ENCODE data around the gene ZBED3.

Gene ZBED3

DNA sequence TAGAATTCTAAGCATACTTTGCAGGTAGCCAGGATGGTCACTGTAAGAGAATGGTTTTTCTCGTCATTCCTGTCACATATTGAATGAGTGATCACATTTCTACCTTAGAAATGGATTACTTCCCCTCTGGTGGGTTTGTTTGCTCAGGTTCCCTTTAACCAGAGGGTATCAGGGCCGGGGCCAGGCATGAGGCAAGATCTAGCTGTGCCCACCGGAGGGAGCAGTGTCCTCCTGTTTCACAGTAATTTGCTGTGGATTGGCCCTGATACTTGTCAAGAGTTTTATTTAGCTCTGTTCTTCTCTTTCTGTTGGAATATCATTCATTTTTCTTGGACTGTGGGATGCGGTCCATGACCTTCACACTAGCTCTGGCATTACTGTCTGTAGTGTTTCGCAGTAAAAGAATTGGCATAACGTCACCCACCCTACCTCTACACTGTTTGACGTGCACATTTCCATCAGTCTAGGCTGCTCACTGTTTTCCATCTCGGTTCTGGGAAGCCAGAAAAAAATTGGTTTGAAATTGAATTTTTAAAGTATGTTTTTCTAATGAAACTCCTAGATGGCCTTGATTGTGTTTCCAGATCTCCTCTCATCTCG, 42.4 kb upstream of the ZBED3 start (continued):
- TF ChIP-seq, protein P1, sequence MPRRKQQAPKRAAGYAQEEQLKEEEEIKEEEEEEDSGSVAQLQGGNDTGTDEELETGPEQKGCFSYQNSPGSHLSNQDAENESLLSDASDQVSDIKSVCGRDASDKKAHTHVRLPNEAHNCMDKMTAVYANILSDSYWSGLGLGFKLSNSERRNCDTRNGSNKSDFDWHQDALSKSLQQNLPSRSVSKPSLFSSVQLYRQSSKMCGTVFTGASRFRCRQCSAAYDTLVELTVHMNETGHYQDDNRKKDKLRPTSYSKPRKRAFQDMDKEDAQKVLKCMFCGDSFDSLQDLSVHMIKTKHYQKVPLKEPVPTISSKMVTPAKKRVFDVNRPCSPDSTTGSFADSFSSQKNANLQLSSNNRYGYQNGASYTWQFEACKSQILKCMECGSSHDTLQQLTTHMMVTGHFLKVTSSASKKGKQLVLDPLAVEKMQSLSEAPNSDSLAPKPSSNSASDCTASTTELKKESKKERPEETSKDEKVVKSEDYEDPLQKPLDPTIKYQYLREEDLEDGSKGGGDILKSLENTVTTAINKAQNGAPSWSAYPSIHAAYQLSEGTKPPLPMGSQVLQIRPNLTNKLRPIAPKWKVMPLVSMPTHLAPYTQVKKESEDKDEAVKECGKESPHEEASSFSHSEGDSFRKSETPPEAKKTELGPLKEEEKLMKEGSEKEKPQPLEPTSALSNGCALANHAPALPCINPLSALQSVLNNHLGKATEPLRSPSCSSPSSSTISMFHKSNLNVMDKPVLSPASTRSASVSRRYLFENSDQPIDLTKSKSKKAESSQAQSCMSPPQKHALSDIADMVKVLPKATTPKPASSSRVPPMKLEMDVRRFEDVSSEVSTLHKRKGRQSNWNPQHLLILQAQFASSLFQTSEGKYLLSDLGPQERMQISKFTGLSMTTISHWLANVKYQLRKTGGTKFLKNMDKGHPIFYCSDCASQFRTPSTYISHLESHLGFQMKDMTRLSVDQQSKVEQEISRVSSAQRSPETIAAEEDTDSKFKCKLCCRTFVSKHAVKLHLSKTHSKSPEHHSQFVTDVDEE (CRISPR knock-in tag; IDR thresholded peaks at IDR 0.05), result no peak
- TF ChIP-seq ZNF70 (CRISPR knock-in tag; IDR thresholded peaks at IDR 0.05), result no peak
- TF ChIP-seq BACH2 (CRISPR knock-in tag; IDR thresholded peaks at IDR 0.05; ENCODE audit: borderline replicate concordance), result no peak
- TF ChIP-seq ZFP3 (CRISPR knock-in tag; IDR thresholded peaks at IDR 0.05), result no peak

DNA sequence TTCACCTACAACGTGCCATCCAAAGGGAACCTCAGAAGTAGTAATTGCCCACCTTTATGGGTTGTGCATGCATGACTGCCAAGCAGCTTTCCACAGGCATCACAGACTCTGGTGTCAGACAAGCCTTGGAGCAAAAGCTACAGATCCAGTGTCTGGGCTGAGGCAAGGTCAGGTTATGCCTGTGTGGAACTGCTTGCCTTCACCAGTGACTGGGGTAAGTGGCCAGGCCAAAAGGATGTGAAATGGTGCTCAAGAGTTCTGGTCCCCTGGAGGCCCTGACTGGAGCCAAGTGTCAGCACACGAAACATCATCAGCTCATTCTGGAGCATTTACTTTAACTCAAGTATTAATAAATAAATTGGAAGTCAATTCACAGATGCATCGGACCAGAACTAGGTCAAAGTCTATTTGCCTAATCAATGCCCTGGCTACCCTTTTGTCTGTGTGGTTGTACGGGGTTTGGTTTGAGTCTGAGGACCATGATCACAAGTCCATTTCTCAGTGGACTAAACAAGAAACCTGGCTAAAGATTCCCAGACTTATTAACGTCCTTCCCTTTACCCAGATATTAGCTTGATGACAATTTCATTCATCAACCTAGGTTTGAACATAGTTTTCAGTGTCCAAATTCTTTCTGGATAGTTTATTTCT, 41.5 kb upstream of the ZBED3 start:
- no peak for ATAC-seq
- TF ChIP-seq ZFP3 (CRISPR knock-in tag; IDR thresholded peaks at IDR 0.05), result no peak
- no peak for TF ChIP-seq ISL1 (CRISPR knock-in tag; IDR thresholded peaks at IDR 0.05)
- no peak for TF ChIP-seq ESRRG (CRISPR knock-in tag; IDR thresholded peaks at IDR 0.05)
- no peak for TF ChIP-seq ZNF8 (CRISPR knock-in tag; IDR thresholded peaks at IDR 0.05)
- no peak for TF ChIP-seq ARNTL (CRISPR knock-in tag; IDR thresholded peaks at IDR 0.05; ENCODE audit: borderline replicate concordance, low read depth)
- no peak for TF ChIP-seq OSR1 (CRISPR knock-in tag; IDR thresholded peaks at IDR 0.05)
- TF ChIP-seq BACH2 (CRISPR knock-in tag; IDR thresholded peaks at IDR 0.05; ENCODE audit: borderline replicate concordance), result no peak
- no peak for TF ChIP-seq ZNF70 (CRISPR knock-in tag; IDR thresholded peaks at IDR 0.05)
- no peak for TF ChIP-seq PPARA (CRISPR knock-in tag; IDR thresholded peaks at IDR 0.05; ENCODE audit: borderline replicate concordance)
- TF ChIP-seq, protein P2, sequence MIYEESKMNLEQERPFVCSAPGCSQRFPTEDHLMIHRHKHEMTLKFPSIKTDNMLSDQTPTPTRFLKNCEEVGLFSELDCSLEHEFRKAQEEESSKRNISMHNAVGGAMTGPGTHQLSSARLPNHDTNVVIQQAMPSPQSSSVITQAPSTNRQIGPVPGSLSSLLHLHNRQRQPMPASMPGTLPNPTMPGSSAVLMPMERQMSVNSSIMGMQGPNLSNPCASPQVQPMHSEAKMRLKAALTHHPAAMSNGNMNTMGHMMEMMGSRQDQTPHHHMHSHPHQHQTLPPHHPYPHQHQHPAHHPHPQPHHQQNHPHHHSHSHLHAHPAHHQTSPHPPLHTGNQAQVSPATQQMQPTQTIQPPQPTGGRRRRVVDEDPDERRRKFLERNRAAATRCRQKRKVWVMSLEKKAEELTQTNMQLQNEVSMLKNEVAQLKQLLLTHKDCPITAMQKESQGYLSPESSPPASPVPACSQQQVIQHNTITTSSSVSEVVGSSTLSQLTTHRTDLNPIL (CRISPR knock-in tag; IDR thresholded peaks at IDR 0.05; ENCODE audit: low read depth), result no peak
- TF ChIP-seq, protein P3, sequence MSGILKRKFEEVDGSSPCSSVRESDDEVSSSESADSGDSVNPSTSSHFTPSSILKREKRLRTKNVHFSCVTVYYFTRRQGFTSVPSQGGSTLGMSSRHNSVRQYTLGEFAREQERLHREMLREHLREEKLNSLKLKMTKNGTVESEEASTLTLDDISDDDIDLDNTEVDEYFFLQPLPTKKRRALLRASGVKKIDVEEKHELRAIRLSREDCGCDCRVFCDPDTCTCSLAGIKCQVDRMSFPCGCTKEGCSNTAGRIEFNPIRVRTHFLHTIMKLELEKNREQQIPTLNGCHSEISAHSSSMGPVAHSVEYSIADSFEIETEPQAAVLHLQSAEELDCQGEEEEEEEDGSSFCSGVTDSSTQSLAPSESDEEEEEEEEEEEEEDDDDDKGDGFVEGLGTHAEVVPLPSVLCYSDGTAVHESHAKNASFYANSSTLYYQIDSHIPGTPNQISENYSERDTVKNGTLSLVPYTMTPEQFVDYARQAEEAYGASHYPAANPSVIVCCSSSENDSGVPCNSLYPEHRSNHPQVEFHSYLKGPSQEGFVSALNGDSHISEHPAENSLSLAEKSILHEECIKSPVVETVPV (CRISPR knock-in tag; IDR thresholded peaks at IDR 0.05), result no peak
- no peak for TF ChIP-seq ZFP30 (CRISPR knock-in tag; IDR thresholded peaks at IDR 0.05)
- TF ChIP-seq ZNF565 (CRISPR knock-in tag; conservative IDR thresholded peaks at IDR 0.05; ENCODE audit: low read depth), result no peak
- TF ChIP-seq CSDC2 (CRISPR knock-in tag; IDR thresholded peaks at IDR 0.05), result no peak
- no peak for TF ChIP-seq TCF4 (CRISPR knock-in tag; IDR thresholded peaks at IDR 0.05; ENCODE audit: borderline replicate concordance)
- no peak for TF ChIP-seq TOX (CRISPR knock-in tag; IDR thresholded peaks at IDR 0.05; ENCODE audit: borderline replicate concordance)

DNA sequence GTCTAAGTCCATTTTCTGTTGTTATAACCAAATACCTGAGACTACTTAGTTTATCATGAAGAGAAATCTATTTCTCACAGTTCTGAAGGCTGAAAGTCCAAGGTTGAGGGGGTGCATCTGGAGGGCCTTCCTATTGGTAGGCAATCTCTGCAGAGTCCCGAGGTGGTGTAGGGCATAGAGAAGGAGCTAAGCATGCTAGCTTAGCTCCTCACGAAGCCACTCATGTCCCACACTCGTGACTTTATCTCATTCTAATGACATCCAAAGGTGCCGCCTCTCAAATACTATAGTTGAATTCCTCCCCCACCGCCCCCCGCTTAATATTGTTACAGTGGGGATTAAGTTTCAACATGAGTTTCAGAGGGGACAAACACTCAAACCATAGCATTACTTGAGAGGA, 36.0 kb upstream of the ZBED3 start:
- TF ChIP-seq, protein P1 (CRISPR knock-in tag; IDR thresholded peaks at IDR 0.05), result no peak
- no peak for TF ChIP-seq ESRRG (CRISPR knock-in tag; IDR thresholded peaks at IDR 0.05)
- no peak for TF ChIP-seq OSR1 (CRISPR knock-in tag; IDR thresholded peaks at IDR 0.05)
- TF ChIP-seq RARB (CRISPR knock-in tag; IDR thresholded peaks at IDR 0.05), result no peak
- no peak for ATAC-seq

DNA sequence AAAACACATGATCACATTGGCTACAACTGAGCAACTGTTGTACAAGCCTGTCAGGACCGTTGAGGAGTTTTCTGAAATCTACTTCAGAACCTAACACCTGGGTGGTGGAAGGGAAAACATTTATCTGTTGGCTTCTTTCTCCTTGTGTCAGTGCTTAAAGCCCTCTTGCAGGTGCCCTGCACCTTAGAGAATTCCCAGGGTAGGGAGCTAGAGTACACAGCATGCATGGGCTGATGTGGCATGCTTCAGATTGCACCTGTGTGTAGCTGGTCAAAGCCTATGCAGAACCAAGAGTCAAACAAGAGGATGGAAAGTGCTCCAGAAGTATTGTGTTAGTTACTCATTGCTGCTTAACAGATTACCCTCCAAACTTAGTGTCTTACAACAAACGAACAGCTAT, 33.6 kb upstream of the ZBED3 start:
- ATAC-seq, result no peak
- TF ChIP-seq ZNF8 (CRISPR knock-in tag; IDR thresholded peaks at IDR 0.05), result no peak
- TF ChIP-seq BACH2 (CRISPR knock-in tag; IDR thresholded peaks at IDR 0.05; ENCODE audit: borderline replicate concordance), result no peak
- no peak for TF ChIP-seq OSR1 (CRISPR knock-in tag; IDR thresholded peaks at IDR 0.05)
- TF ChIP-seq ARNTL (CRISPR knock-in tag; IDR thresholded peaks at IDR 0.05; ENCODE audit: borderline replicate concordance, low read depth), result no peak
- TF ChIP-seq, protein P1 (CRISPR knock-in tag; IDR thresholded peaks at IDR 0.05), result no peak
- TF ChIP-seq, protein P4, sequence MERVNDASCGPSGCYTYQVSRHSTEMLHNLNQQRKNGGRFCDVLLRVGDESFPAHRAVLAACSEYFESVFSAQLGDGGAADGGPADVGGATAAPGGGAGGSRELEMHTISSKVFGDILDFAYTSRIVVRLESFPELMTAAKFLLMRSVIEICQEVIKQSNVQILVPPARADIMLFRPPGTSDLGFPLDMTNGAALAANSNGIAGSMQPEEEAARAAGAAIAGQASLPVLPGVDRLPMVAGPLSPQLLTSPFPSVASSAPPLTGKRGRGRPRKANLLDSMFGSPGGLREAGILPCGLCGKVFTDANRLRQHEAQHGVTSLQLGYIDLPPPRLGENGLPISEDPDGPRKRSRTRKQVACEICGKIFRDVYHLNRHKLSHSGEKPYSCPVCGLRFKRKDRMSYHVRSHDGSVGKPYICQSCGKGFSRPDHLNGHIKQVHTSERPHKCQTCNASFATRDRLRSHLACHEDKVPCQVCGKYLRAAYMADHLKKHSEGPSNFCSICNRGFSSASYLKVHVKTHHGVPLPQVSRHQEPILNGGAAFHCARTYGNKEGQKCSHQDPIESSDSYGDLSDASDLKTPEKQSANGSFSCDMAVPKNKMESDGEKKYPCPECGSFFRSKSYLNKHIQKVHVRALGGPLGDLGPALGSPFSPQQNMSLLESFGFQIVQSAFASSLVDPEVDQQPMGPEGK (CRISPR knock-in tag; IDR thresholded peaks at IDR 0.05; ENCODE audit: borderline replicate concordance), result no peak
- no peak for TF ChIP-seq GLIS3 (CRISPR knock-in tag; IDR thresholded peaks at IDR 0.05)
- no peak for TF ChIP-seq TOX (CRISPR knock-in tag; IDR thresholded peaks at IDR 0.05; ENCODE audit: borderline replicate concordance)
- no peak for TF ChIP-seq ZFP30 (CRISPR knock-in tag; IDR thresholded peaks at IDR 0.05)
